PFSK-1 (cell line): ENCODE measurements around the gene GGTA1.

Source experiments
- TAF1 ChIP-seq: IDR thresholded peaks from 2 replicates; pipeline ENCODE4 v1.6.1; 2012; ENCODE audit warnings: low read length, control low read depth, borderline replicate concordance; ENCODE audit not compliant: insufficient read depth
- TF ChIP-seq, protein P1 (sequence below), 2 experiments: IDR thresholded peaks; 2 replicates each; pipeline versions ENCODE4 v1.6.1 to v1.8.0; 2011 to 2012; ENCODE audit warnings: low read depth in 2 of 2, low read length in 2 of 2, control low read depth in 1 of 2, inconsistent platforms in 1 of 2, mild to moderate bottlenecking in 1 of 2, moderate library complexity in 1 of 2; ENCODE audit not compliant: insufficient read depth in 1 of 2

DNA sequence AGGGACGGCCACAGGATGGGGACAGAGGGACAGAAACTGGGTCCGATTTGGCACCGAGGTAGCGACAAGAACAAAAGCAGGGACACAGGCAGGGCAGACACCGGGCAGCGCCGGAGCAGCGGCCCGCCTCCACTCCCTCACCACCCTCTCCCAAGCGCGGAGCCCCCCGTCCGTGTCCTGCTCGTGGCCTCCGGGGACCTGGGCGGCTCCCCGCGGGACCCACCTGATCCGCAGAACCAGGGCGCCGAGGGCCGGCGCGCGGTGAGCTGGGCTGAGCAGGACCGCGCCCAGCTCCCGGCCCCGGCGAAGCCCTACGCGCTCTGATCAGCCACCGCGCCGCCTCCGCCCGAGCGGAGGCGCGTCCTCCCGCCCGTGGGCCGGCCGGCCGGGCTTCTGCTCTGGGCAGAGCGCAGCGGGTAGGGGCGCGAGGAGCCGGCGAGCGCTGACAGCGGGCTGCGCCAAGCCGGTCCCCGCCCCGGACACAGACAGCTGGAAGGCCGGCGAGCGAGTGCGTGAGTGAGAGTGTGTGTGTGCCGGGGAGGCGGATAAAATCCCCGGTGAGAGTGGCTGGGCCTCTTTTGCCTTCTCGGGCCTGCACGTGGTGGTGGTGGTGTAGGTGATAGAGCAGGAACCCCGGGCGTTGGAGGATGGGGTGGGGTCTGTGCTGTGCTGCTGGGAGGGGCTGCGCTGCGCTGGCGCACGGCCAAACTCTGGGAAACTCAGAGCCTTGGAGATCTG is at the start of gene GGTA1:
- no peak for TF ChIP-seq TAF1
- TF ChIP-seq, protein P1, sequence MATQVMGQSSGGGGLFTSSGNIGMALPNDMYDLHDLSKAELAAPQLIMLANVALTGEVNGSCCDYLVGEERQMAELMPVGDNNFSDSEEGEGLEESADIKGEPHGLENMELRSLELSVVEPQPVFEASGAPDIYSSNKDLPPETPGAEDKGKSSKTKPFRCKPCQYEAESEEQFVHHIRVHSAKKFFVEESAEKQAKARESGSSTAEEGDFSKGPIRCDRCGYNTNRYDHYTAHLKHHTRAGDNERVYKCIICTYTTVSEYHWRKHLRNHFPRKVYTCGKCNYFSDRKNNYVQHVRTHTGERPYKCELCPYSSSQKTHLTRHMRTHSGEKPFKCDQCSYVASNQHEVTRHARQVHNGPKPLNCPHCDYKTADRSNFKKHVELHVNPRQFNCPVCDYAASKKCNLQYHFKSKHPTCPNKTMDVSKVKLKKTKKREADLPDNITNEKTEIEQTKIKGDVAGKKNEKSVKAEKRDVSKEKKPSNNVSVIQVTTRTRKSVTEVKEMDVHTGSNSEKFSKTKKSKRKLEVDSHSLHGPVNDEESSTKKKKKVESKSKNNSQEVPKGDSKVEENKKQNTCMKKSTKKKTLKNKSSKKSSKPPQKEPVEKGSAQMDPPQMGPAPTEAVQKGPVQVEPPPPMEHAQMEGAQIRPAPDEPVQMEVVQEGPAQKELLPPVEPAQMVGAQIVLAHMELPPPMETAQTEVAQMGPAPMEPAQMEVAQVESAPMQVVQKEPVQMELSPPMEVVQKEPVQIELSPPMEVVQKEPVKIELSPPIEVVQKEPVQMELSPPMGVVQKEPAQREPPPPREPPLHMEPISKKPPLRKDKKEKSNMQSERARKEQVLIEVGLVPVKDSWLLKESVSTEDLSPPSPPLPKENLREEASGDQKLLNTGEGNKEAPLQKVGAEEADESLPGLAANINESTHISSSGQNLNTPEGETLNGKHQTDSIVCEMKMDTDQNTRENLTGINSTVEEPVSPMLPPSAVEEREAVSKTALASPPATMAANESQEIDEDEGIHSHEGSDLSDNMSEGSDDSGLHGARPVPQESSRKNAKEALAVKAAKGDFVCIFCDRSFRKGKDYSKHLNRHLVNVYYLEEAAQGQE (IDR thresholded peaks at IDR 0.05; ENCODE audit: insufficient read depth in 1 of 2, low read depth in 2 of 2, low read length in 2 of 2) = no peak
